ENCODE results near the gene ZMIZ1.

ZMIZ1 gene

GRCh38 chr10:79340646-79341244 is 272.0 kb downstream of the ZMIZ1 start:
- Histone ChIP-seq H3K9me3 (no peaks in the 10 kb centered on the region), H3K27me3 (no peaks in the 10 kb centered on the region), H3K4me3 (ENCODE audit: low read depth in 1 of 2, low read length in 1 of 2) (no peak overlapping the region), H3K36me3 (no peaks in the 10 kb centered on the region), H3K4me1 (ENCODE audit: control insufficient read depth in 1 of 2, insufficient read depth in 1 of 2, low read depth in 1 of 2, low read length in 1 of 2) (peaks cover 11 to 13% of the 10 kb centered on the region in 2 experiments), H3K27ac (no peak overlapping the region)
- no peak for TF ChIP-seq CTCF (IDR thresholded peaks at IDR 0.05)

GRCh38 chr10:79342295-79342761 is 273.6 kb downstream of the ZMIZ1 start:
- TF ChIP-seq CTCF (IDR thresholded peaks at IDR 0.05) = no peak
- Histone ChIP-seq H3K36me3 (no peaks in the 10 kb centered on the region), H3K27me3 (no peaks in the 10 kb centered on the region), H3K4me3 (ENCODE audit: low read depth in 1 of 2, low read length in 1 of 2) (no peak overlapping the region), H3K4me1 (ENCODE audit: control insufficient read depth in 1 of 2, insufficient read depth in 1 of 2, low read depth in 1 of 2, low read length in 1 of 2) (peaks cover 27 to 28% of the 10 kb centered on the region in 2 experiments), H3K27ac (no peak overlapping the region), H3K9me3 (no peaks in the 10 kb centered on the region)

- no peaks in the 10 kb centered on the region for H3K27me3 ChIP-seq
- no peak overlapping the region for H3K27ac ChIP-seq
- no peak for TF ChIP-seq CTCF (IDR thresholded peaks at IDR 0.05)
- no peaks in the 10 kb centered on the region for H3K9me3 ChIP-seq
- peaks cover 28 to 32% of the 10 kb centered on the region in 2 experiments for H3K4me1 ChIP-seq (ENCODE audit: control insufficient read depth in 1 of 2, insufficient read depth in 1 of 2, low read depth in 1 of 2, low read length in 1 of 2)
- H3K4me3 ChIP-seq (ENCODE audit: low read depth in 1 of 2, low read length in 1 of 2) = no peak overlapping the region
- no peaks in the 10 kb centered on the region for H3K36me3 ChIP-seq
Measured at GRCh38 chr10:79342811-79343561, 274.2 kb downstream of the ZMIZ1 start.

GRCh38 chr10:79344502-79345195 is 275.9 kb downstream of the ZMIZ1 start:
- no peak overlapping the region for H3K4me3 ChIP-seq (ENCODE audit: low read depth in 1 of 2, low read length in 1 of 2)
- no peak for TF ChIP-seq CTCF (IDR thresholded peaks at IDR 0.05)
- peaks cover 12% of the 10 kb centered on the region for H3K36me3 ChIP-seq
- no peaks in the 10 kb centered on the region for H3K9me3 ChIP-seq
- H3K4me1 ChIP-seq (ENCODE audit: control insufficient read depth in 1 of 2, insufficient read depth in 1 of 2, low read depth in 1 of 2, low read length in 1 of 2) = peaks cover 44 to 48% of the 10 kb centered on the region in 2 experiments
- peak overlapping the region; percentile 74 for H3K27ac ChIP-seq
- no peaks in the 10 kb centered on the region for H3K27me3 ChIP-seq

GRCh38 chr10:79345241-79346011 is 276.7 kb downstream of the ZMIZ1 start:
- Histone ChIP-seq H3K36me3 (peaks cover 20% of the 10 kb centered on the region), H3K4me3 (ENCODE audit: low read depth in 1 of 2, low read length in 1 of 2) (no peak overlapping the region), H3K27me3 (no peaks in the 10 kb centered on the region), H3K9me3 (no peaks in the 10 kb centered on the region), H3K27ac (peak overlapping the region; percentile 74), H3K4me1 (ENCODE audit: control insufficient read depth in 1 of 2, insufficient read depth in 1 of 2, low read depth in 1 of 2, low read length in 1 of 2) (peaks cover 52 to 56% of the 10 kb centered on the region in 2 experiments)
- no peak for TF ChIP-seq CTCF (IDR thresholded peaks at IDR 0.05)

Data from neutrophil (primary cell).